GM18861 (cell line): Measurements from ENCODE around the gene NTN1.
"Not testable (repeated sequence)": the region's sequence is repeated elsewhere in the genome, so short reads cannot be mapped to it uniquely, and the experiment has no call there.

ENCODE experiments used
- ATAC-seq: cut with Tn5 transposase; IDR thresholded peaks from one replicate; pipeline ENCODE4 v1.9.1; 2021; ENCODE audit not compliant: unreplicated experiment

NTN1 gene

DNA sequence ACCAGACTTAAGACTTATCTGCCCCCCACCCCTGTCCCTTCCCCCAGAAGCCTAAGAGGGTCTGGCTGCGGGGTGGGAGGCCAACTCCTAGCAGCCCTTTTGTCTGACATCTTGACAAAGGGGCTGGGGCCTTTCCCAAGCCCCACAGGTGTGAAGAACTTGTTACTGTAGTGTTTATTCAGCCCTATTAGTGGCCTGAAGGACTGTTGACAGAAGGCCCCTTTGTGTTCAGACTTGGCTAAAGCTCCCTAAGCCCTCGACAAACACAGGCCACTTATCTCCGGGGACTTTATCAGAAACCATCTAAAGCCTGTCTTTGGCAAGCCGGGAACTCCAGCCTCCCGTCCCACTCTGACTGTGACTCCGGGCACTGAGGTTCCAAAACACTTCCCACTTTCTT lies 129.8 kb downstream of the NTN1 start:
- ATAC-seq, result no peak

GRCh38 chr17:9151740-9152139 lies 130.4 kb downstream of the NTN1 start:
- not testable (repeated sequence) for ATAC-seq

DNA sequence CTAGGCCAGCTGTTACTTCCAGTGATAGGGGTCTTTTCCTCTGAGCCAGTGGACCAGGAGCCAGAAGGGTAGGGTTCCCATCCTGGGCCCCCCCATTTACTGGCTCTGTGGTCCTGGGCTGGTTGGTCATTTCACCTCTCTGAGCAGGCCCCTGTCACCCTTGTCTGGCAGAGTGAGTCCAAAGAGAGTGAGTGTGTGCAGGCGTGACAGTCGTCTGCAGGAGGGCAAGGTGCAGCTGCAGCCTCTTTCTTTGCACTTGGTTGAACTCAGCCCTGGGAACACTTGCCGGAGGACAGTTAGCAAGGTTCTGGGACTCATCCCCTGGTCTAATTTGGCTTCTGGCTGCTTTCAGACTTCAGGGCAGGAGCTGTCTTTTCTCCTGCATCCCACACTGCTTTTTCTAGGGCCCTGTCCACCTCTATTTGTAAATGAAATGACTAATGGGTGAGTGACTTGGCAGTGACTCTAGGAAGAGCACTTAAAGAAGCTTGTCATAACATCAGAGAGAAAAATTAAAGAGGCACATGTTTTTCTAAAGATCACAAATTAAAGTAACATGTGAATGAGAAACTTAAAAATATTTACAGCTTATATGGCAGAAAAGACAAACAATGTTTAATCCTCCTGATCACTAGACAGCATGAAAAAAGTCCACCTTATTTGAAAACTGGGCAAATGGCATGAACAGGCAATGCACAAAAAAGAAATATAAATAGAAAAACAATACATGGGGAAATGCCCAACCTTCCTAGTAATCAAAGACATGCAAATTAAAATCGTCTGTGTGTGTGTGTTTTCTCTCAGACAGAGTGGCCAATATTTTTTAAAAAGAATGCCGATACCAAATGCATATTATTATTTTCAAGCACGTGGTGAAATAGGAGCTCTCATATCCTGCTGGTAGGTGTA lies 137.5 kb downstream of the NTN1 start:
- no peak for ATAC-seq

GRCh38 chr17:9162275-9162985 lies 141.1 kb downstream of the NTN1 start:
- ATAC-seq, result no peak

GRCh38 chr17:9166788-9167187 lies 145.5 kb downstream of the NTN1 start:
- no peak for ATAC-seq

GRCh38 chr17:9167379-9167778 lies 146.1 kb downstream of the NTN1 start:
- ATAC-seq, result no peak

- ATAC-seq, result no peak
Measured at GRCh38 chr17:9169116-9169515, 147.8 kb downstream of the NTN1 start.

DNA sequence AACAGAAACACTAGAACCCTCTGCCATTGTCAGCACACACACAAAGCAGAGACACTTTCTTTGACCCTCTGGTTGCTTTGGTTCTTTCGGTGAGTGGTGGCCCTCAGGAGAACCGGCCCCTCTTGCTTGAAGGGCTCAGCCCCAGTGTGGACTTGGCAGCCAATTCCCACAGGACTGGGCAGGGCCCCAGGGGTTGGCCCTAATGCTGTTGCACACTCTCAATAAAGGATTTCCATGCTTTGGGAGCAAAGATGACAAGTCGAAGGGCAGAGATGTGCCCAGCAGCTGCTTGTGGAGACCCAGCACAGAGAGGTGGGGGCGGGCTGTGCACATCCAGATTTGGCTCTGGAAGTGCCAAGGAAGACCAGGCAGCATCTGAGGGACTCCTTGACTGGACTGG lies 149.0 kb downstream of the NTN1 start:
- no peak for ATAC-seq

GRCh38 chr17:9170853-9171252 lies 149.5 kb downstream of the NTN1 start:
- no peak for ATAC-seq

GRCh38 chr17:9173386-9173983 lies 152.2 kb downstream of the NTN1 start:
- no peak for ATAC-seq

GRCh38 chr17:9174312-9174711 lies 153.0 kb downstream of the NTN1 start:
- no peak for ATAC-seq

DNA sequence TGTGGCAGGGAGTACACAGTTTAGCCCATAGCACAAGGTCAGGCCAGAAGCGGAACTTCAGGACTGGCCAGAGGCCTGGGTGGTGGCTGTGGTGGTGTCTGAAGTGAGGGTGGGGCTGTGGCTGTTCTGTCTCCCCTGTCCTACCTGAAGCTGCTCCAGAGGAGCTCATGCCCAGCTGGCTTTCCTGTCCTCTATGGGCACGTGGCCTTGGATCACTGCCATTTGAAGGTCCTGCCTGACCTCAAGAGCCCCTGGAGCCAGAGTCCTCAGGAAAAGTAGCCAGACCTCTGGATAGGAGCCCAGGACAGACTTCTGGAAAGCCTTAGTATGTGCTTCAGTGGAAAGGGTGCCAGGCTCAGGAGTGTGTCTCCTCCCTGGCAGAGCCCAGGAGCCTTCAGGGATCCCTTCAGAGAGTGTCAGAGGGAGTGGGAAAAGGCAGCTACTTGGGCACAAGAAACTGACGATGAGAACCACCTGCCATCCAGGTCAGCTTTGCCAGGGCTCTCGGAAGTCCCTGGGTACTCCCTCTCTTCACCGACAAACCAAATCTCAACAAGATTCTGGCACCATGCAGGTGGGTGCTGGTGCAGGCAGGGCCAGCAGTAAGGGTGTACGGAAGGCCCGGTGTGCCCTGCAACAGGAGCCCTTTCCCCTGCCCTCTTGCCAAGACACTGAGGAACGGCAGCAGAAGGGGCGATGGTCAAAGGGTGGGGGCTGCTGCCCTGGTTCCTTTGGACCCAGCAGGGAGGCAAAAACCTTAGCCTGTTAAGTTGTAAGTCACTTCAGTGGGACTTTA lies 153.7 kb downstream of the NTN1 start:
- no peak for ATAC-seq

GRCh38 chr17:9175700-9176467 lies 154.6 kb downstream of the NTN1 start:
- ATAC-seq, result no peak

DNA sequence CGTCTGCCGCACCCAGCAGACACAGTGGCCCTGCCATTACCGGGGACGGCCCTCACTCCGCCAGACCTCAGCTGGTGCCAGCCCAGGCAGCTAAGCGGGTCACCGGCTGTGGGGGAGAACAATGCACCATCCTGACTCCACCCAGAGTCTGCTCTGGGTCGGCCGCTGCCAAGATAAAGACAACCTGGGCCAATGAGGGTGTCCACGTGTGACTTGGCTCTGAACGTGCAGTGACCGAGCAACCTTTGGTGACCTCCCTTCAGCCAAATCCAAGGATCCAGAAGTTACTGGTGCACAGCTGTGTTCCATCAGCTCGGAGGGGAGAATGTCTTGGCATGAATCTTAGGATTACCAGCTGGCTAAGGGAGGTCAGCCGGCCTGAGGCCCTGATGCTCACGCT lies 155.9 kb downstream of the NTN1 start:
- no peak for ATAC-seq

- ATAC-seq, result no peak
Measured at GRCh38 chr17:9178319-9178718, 157.0 kb downstream of the NTN1 start.

GRCh38 chr17:9179602-9180001 lies 158.3 kb downstream of the NTN1 start:
- no peak for ATAC-seq

- ATAC-seq, result no peak
Measured at GRCh38 chr17:9181640-9182039, 160.3 kb downstream of the NTN1 start.

GRCh38 chr17:9183306-9183705 lies 162.0 kb downstream of the NTN1 start:
- no peak for ATAC-seq

DNA sequence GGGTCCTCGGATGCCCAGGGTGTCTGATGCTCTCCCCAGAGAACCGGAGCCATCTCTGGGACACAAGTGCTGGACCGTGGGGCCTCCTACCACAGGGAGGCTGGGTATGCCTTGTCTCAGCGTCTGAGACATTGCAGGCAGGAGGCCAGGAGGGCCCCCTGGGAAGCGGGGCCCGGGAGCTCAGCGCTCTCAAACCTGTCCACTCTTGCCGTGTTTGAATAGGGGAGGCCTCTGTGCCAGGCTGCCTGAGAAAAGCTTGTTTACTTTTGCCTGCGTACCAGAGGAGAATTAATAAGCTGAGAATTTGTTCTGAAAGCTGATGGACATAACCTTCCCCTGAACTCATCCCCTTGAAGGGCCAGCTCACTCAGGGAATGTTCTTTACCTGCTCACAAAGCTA lies 163.8 kb downstream of the NTN1 start:
- ATAC-seq, result no peak

DNA sequence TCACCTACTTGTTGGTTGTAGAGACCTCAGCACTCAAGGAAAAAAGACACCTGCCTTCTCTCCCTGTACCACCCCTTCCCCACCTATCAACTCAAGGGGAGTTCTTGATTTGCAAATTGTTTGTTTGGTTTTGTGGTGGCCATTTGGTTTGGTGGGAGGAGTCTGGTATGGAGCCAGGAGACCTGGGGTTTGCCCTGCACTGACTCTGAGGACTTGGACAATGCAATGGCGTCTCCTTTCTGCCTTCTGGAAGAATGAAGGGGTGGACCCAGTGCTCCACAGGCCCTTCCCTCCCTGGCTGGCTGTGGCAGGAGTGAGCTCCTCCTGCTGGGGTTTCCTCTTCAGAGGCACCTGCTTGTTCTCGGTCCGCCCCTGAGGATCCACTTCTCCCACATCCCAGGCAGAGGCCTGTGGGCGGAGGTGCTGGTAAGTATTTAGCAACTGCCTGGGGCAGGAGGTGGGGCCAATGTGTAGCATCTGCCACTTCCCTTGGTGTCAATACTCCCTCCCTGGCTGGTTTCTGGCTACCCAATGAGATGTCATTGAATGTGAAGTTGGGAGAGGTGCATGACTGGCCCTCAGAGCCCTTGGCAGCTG lies 164.5 kb downstream of the NTN1 start:
- no peak for ATAC-seq
